Mammary epithelial cell (primary cell): ENCODE measurements around the gene CAMSAP1.

ENCODE experiments used
- EZH2 ChIP-seq: IDR thresholded peaks from 2 replicates; pipeline ENCODE4 v1.6.1; 2012; ENCODE audit warnings: low read length, inconsistent platforms, borderline replicate concordance
- TF ChIP-seq, protein P1 (sequence below), 2 donors: IDR thresholded peaks in 1 of 2; conservative IDR thresholded peaks in 1 of 2; 2 replicates each; pipeline ENCODE4 v1.5.1; 2011 to 2012; ENCODE audit warnings: inconsistent platforms in 2 of 2, low read length in 2 of 2, mild to moderate bottlenecking in 2 of 2, control low read depth in 1 of 2, low read depth in 1 of 2; ENCODE audit not compliant: insufficient read depth in 1 of 2; ENCODE audit errors: extremely low read depth in 1 of 2

GRCh38 chr9:135910216-135910615 is 2.9 kb upstream of the CAMSAP1 start:
- TF ChIP-seq, protein P1, sequence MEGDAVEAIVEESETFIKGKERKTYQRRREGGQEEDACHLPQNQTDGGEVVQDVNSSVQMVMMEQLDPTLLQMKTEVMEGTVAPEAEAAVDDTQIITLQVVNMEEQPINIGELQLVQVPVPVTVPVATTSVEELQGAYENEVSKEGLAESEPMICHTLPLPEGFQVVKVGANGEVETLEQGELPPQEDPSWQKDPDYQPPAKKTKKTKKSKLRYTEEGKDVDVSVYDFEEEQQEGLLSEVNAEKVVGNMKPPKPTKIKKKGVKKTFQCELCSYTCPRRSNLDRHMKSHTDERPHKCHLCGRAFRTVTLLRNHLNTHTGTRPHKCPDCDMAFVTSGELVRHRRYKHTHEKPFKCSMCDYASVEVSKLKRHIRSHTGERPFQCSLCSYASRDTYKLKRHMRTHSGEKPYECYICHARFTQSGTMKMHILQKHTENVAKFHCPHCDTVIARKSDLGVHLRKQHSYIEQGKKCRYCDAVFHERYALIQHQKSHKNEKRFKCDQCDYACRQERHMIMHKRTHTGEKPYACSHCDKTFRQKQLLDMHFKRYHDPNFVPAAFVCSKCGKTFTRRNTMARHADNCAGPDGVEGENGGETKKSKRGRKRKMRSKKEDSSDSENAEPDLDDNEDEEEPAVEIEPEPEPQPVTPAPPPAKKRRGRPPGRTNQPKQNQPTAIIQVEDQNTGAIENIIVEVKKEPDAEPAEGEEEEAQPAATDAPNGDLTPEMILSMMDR (conservative IDR thresholded peaks at IDR 0.05 in 1 of 2, IDR thresholded peaks at IDR 0.05 in 1 of 2; ENCODE audit: extremely low read depth in 1 of 2, insufficient read depth in 1 of 2, low read depth in 1 of 2, low read length in 2 of 2): no peak
- no peak for TF ChIP-seq EZH2
